Activated CD8-positive, alpha-beta memory T cell treated with anti-CD3 and anti-CD28 coated beads, Interleukin-2, amount 50 U/mL, for 24 hours (primary cell): ENCODE results near the gene TBX10.
"Not testable (repeated sequence)": the region's sequence is repeated elsewhere in the genome, so short reads cannot be mapped to it uniquely, and the experiment has no call there.

Experiments used
- DNase-seq: peaks from one replicate; pipeline ENCODE4 v3.0.0-alpha.2; 2020; ENCODE audit errors: extremely low read depth

TBX10 gene

GRCh38 chr11:67664213-67664585, 24.6 kb upstream of the TBX10 start:
- DNase-seq = no peak

GRCh38 chr11:67663532-67664212, 24.1 kb upstream of the TBX10 start:
- DNase-seq = no peak

GRCh38 chr11:67662835-67663531, 23.4 kb upstream of the TBX10 start:
- DNase-seq = no peak

DNA sequence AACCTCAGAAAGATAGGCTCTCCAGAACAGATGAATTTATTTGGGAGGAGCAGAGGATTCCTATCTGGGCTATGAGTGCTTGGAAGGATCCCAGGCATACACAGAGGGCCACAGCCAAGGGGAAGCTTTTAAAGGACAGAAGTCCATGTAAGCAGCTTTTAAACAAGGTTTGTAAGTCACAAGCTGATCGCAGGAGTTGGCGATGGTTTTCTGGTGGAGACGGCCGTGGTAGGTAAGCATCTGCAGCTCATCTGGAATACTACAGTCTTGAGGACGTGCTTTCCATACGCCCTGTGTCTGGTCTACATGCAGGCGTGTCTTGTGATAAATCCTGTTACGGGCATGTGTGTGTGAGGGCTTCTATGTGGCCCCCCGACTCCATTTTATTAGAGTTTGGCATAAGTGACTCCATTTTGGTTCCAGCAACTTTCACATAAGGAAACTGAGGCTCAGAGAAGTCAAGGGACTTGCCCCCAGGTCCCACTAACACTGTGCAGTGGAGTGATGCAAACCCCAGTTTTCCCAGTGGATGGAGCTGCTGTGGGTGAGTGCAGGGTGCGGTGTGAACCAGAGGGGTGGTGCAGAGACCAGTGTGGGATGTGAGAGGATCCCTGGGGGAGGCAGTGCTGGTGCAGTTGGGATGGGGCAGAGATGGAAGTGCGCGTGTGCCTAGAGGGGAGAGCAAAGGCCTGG, 22.7 kb upstream of the TBX10 start:
- no peak for DNase-seq

- DNase-seq = not testable (repeated sequence)
Measured at GRCh38 chr11:67660752-67661151, 21.2 kb upstream of the TBX10 start.

DNA sequence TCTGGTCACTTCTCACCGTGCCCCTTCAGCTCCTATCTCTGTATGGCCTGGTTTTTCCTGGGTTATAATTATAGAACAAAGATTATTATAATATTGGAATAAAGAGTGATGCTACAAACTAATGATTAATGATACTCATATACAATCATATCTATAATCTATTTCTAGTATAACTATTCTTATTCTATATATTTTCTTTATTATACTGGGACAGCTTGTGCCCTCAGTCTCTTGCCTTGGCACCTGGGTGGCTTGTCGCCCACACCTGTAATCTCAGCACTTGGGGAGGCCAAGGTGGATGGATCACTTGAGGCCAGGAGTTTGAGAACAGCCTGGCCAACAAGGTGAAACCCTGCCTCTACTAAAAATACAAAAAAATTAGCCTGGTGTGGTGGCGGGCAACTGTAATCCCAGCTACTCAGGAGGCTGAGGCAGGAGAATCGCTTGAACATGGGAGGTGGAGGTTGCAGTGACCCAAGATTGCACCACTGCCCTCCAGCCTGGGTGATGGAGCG, 20.1 kb upstream of the TBX10 start:
- not testable (repeated sequence) for DNase-seq

- no peak for DNase-seq
Measured at GRCh38 chr11:67657300-67657699, 17.7 kb upstream of the TBX10 start.

DNA sequence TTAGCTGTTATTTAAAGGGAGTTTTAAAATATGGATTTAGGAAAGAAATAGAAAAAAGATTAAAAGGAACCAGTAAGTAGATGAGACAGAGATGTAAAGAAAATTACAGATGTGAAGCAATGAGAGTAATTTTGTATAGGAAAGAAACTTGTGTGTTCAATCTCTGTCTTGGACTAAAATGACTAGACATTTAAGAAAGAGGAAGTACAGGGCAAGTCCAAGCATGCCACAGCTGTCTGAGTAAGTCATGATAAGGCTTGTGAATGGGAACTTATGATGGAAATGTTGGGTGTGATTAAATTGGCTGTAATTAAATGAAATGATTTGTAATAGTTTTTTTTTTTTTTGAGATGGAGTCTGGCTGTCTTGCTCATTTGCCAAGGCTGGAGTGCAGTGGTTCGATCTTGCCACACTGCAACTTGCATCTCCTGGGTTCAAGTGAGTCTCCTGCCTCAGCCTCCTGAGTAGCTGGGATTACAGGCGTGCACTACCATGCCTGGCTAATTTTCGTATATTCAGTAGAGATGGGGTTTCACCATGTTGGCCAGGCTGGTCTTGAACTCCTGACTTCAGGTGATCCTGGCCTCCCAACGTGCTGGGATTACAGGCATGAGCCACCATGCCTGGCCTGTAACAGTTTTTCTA, 16.8 kb upstream of the TBX10 start:
- DNase-seq = no peak

- no peak for DNase-seq
Measured at GRCh38 chr11:67654225-67654624, 14.7 kb upstream of the TBX10 start.

DNA sequence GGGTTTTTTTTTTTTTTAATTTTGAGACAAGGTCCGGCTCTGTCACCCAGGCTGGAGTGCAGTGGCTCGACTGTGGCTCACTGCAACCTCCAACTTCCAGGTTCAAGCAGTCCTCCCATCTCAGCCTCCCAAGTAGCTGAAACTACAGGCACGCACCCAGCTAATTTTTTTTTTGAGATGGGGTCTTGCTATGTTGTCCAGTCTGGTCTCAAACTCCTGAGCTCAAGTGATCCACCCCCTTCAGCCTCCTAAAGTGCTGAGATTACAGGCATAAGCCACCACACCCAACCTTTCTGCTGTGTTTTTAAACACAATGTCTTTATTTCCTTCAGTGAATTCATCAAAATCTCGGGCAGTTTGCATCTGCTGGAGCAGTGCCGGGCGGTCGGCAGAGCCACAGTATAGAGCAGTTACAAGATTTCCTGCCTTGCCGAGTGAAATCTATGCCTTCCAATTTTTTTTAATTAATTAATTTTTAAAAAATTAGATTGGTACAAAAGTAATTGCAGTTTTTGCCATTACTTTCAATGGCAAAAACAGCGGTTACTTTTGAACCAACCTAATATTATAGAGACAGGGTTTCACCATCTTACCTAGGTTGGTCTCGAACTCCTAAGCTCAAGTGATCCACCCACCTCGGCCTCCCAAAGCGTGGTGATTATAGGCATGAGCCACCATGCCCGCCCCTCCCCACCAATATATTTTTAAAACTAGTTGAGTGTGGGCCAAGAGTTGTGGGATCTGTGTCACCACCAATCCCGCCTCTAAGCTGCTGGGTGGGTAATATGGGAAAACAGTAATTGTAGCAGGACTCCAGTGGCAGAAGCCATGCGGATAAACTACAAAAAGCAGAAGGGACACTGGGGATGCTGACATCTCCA, 13.6 kb upstream of the TBX10 start:
- no peak for DNase-seq

DNA sequence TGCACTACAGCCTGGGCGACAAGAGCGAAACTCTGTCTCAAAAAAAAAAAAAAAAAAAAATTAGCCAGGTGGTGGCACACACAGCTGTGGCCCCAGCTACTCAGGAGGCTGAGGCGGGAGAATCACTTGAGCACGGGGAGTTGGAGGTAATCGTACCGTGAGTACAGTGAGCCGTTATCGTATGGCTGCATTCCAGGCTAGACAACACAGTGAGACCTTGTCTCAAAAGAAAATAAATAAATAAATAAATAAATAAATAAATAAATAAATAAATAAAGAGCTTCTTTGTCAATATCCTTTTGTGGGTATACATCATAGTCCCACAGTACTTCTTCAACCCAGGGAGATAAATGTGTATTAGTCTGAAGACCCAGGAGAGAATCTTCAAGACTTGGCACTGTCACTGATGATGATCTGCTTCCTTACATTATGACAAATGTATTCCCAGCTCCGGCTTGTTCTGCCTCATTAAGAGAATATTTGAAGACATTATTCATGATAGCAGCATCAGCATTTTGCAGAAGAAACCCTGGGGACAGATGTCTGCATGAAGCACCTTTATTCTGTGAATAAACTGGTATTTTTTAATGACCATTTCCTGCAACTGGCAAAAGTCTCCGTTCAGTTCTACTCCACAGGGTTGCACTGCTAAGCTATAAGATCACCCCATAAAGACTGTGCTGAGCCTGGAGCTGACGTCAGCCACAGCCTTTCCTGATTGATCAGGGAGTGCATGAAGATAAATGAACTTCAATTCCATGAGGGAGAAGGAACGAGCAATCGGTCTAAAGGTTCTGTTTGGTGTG, 12.6 kb upstream of the TBX10 start:
- no peak for DNase-seq

- no peak for DNase-seq
Measured at GRCh38 chr11:67649634-67650510, 10.3 kb upstream of the TBX10 start.

GRCh38 chr11:67648796-67649613, 9.4 kb upstream of the TBX10 start:
- DNase-seq = no peak

- no peak for DNase-seq
Measured at GRCh38 chr11:67648140-67648795, 8.7 kb upstream of the TBX10 start.

GRCh38 chr11:67647471-67647870, 7.9 kb upstream of the TBX10 start:
- no peak for DNase-seq

DNA sequence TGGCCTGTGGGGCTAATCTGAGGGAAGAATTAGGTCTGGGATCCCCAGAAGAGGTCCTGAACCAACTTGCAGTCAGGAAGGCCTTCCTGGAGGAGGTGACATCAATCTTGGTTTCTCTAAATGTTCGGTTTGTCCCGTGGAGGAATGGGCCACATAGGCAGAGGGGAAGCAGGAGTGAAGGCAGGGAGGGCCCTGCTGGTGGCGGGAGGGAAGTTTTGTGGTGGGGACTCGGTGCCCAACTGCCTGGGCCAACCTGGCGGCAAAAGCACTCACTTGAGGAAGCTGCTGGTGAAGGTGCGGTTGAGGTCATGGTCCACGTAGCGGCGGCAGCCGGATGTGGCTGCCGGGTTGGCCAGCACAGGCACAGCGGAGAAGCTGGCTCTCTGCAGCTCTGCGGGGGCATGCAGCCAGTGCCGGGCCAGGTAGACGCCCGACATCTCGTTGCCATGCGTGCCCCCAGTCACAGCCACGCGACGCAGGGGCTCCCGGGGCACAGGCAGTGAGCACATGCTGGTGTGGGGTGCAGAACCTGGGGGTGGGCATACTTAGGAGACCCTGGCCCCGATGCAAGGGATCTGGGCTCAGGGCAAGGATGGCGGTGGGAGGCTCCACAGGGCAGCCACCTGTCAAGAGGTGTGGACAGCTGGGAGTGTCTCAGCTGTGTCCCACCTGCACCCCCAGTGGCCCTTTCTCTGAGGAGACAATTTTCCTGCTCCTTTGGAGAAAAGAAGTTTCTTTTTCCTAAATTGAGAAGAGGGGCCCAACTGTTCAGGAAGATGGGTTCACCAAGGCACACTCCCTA, 7.2 kb upstream of the TBX10 start:
- no peak for DNase-seq
